H9 (cell line): ENCODE data around the gene VWC2. TPM values are rescaled to one million over a fixed set of nuclear protein-coding genes. Genes with fewer than 3 reads are reported as not detected.

Source experiments
- DNase-seq: peaks from one replicate; pipeline ENCODE4 v3.0.0-alpha.2; 2017
- H2AFZ ChIP-seq: one replicate; pipeline ENCODE4 v1.6.1; 2013; ENCODE audit warnings: mild to moderate bottlenecking, low read length, control low read depth, moderate library complexity
- H2AK5ac ChIP-seq: 2 replicates; pipeline ENCODE4 v1.6.1; 2013; ENCODE audit warnings: low read length, control low read depth, mixed read lengths; ENCODE audit not compliant: insufficient read length
- H2BK120ac ChIP-seq: one replicate; pipeline ENCODE4 v1.6.1; 2013; ENCODE audit warnings: low read depth, mild to moderate bottlenecking, low read length, control low read depth, inconsistent platforms; ENCODE audit not compliant: poor library complexity, severe bottlenecking
- H2BK12ac ChIP-seq: 2 replicates; pipeline ENCODE4 v1.6.1; 2013; ENCODE audit warnings: low read length, control low read depth, mixed read lengths, low read depth; ENCODE audit not compliant: insufficient read length
- H2BK15ac ChIP-seq: 2 replicates; pipeline ENCODE4 v1.6.1; 2013; ENCODE audit warnings: low read depth, low read length, control low read depth
- H2BK20ac ChIP-seq: one replicate; pipeline ENCODE4 v1.6.1; 2013; ENCODE audit warnings: low read depth, mild to moderate bottlenecking, low read length, control low read depth, inconsistent platforms; ENCODE audit not compliant: poor library complexity, severe bottlenecking
- H2BK5ac ChIP-seq: 2 replicates; pipeline ENCODE4 v1.6.1; 2013; ENCODE audit warnings: low read length, control low read depth, mixed read lengths; ENCODE audit not compliant: insufficient read length
- H3K14ac ChIP-seq: 2 replicates; pipeline ENCODE4 v1.6.1; 2013; ENCODE audit warnings: low read length, control low read depth; ENCODE audit not compliant: insufficient read depth
- H3K18ac ChIP-seq: 2 replicates; pipeline ENCODE4 v1.6.1; 2013; ENCODE audit warnings: low read depth, mild to moderate bottlenecking, mixed read lengths, low read length, control low read depth; ENCODE audit not compliant: insufficient read length
- H3K23ac ChIP-seq: 2 replicates; pipeline ENCODE4 v1.6.1; 2013; ENCODE audit warnings: low read length, control low read depth, mixed read lengths, low read depth; ENCODE audit not compliant: insufficient read length
- H3K23me2 ChIP-seq: 2 replicates; pipeline ENCODE4 v1.6.1; 2013; ENCODE audit warnings: low read depth, mild to moderate bottlenecking, mixed read lengths, low read length, control low read depth; ENCODE audit not compliant: insufficient read length, poor library complexity, severe bottlenecking
- H3K27ac ChIP-seq: 2 replicates; pipeline ENCODE4 v1.5.1; 2013; ENCODE audit warnings: low read length, control low read depth, mixed read lengths, low read depth; ENCODE audit not compliant: insufficient read length
- H3K27me3 ChIP-seq: 2 replicates; pipeline ENCODE4 v1.6.1; 2013; ENCODE audit warnings: low read length, control low read depth, inconsistent platforms; ENCODE audit not compliant: insufficient read depth
- H3K4ac ChIP-seq: 2 replicates; pipeline ENCODE4 v1.6.1; 2013; ENCODE audit warnings: low read depth, mild to moderate bottlenecking, control low read depth, inconsistent platforms, low read length, moderate library complexity
- H3K4me1 ChIP-seq: 2 replicates; pipeline ENCODE4 v1.6.1; 2013; ENCODE audit warnings: low read length, control low read depth, inconsistent platforms; ENCODE audit not compliant: insufficient read depth
- H3K4me2 ChIP-seq: 2 replicates; pipeline ENCODE4 v1.6.1; 2013; ENCODE audit warnings: low read length, control low read depth, mixed read lengths; ENCODE audit not compliant: insufficient read length, insufficient read depth
- H3K56ac ChIP-seq: 2 replicates; pipeline ENCODE4 v1.6.1; 2013; ENCODE audit warnings: low read depth, mild to moderate bottlenecking, mixed read lengths, low read length, control low read depth; ENCODE audit not compliant: insufficient read length
- H3K79me1 ChIP-seq: 2 replicates; pipeline ENCODE4 v1.6.1; 2013; ENCODE audit warnings: low read depth, mild to moderate bottlenecking, moderate library complexity, low read length, control low read depth, inconsistent platforms; ENCODE audit not compliant: insufficient read depth, poor library complexity, severe bottlenecking
- H3K79me2 ChIP-seq: 2 replicates; pipeline ENCODE4 v1.6.1; 2013; ENCODE audit warnings: low read length, control low read depth, inconsistent platforms; ENCODE audit not compliant: insufficient read depth
- H3K9ac ChIP-seq: 2 replicates; pipeline ENCODE4 v1.6.1; 2013; ENCODE audit warnings: low read length, control low read depth, mixed read lengths; ENCODE audit not compliant: insufficient read length; ENCODE audit errors: extremely low read depth
- H3K9me3 ChIP-seq: one replicate; pipeline ENCODE4 v1.6.1; 2013; ENCODE audit warnings: low read depth, low read length, inconsistent platforms; ENCODE audit not compliant: control insufficient read depth
- H3T11ph ChIP-seq: one replicate; pipeline ENCODE4 v1.6.1; 2013; ENCODE audit warnings: mild to moderate bottlenecking, low read length, control low read depth, inconsistent platforms
- H4K20me1 ChIP-seq: one replicate; pipeline ENCODE4 v1.6.1; 2013; ENCODE audit not compliant: control insufficient read depth, insufficient read length, insufficient read depth
- H4K5ac ChIP-seq: 2 replicates; pipeline ENCODE4 v1.6.1; 2013; ENCODE audit warnings: low read depth, mild to moderate bottlenecking, mixed read lengths, low read length, control low read depth; ENCODE audit not compliant: insufficient read length
- H4K8ac ChIP-seq: replicated peaks from 2 replicates; pipeline ENCODE4 v1.6.1; 2013; ENCODE audit warnings: low read length, control low read depth, mixed read lengths, low read depth; ENCODE audit not compliant: insufficient read length
- H4K91ac ChIP-seq: 2 replicates; pipeline ENCODE4 v1.6.1; 2013; ENCODE audit warnings: low read depth, mild to moderate bottlenecking, moderate library complexity, mixed read lengths, low read length, control low read depth; ENCODE audit not compliant: insufficient read length
- H3K27ac Mint-ChIP-seq, 3 experiments: 2 replicates in 2 of 3; 3 replicates in 1 of 3; pipeline ENCODE4 v1.8.0; 2020 to 2021; ENCODE audit warnings: mixed read lengths in 3 of 3, mild to moderate bottlenecking in 1 of 3, moderate library complexity in 1 of 3
- H3K27me3 Mint-ChIP-seq: 2 replicates; pipeline ENCODE4 v1.8.0; 2021; ENCODE audit warnings: low read depth, mild to moderate bottlenecking, moderate library complexity, mixed read lengths
- H3K36me3 Mint-ChIP-seq, 3 experiments: 2 replicates in 2 of 3; 3 replicates in 1 of 3; pipeline ENCODE4 v1.8.0; 2020 to 2021; ENCODE audit warnings: low read depth in 3 of 3, mixed read lengths in 3 of 3; ENCODE audit not compliant: insufficient read depth in 1 of 3
- H3K4me1 Mint-ChIP-seq, 2 experiments: 2 replicates each; pipeline ENCODE4 v1.8.0; 2020; ENCODE audit warnings: mixed read lengths in 2 of 2
- H3K4me3 Mint-ChIP-seq, 2 experiments: 2 replicates in 1 of 2; 3 replicates in 1 of 2; pipeline ENCODE4 v1.8.0; 2020 to 2021; ENCODE audit warnings: mild to moderate bottlenecking in 2 of 2, mixed read lengths in 2 of 2, moderate library complexity in 1 of 2
- H3K9me3 Mint-ChIP-seq, 2 experiments: 2 replicates in 1 of 2; 3 replicates in 1 of 2; pipeline ENCODE4 v1.8.0; 2020; ENCODE audit warnings: mild to moderate bottlenecking in 2 of 2, mixed read lengths in 2 of 2, moderate library complexity in 1 of 2
- WGBS: extraction: QIAGEN DNeasy Blood & Tissue Kit; methylation state at CpG from one replicate; pipeline ENCODE4 v1.1.7; 2013; ENCODE audit warnings: missing lambda C conversion rate, low lambda C conversion rate, mixed read lengths; ENCODE audit not compliant: insufficient read length; ENCODE audit errors: extremely low coverage; 5-methylcytosine and 5-hydroxymethylcytosine counted together
- total RNA-seq: library from RNA; stranded (reverse); gene quantifications from 2 replicates; pipeline ENCODE4 v1.2.1, GENCODE V29; 2021
- TF ChIP-seq, protein P1 (sequence below): fragments of 200-600 bp; sonication (generic); conservative IDR thresholded peaks from 3 replicates; pipeline ENCODE4 v1.8.0; 2021; ENCODE audit warnings: antibody characterized with exemption, mild to moderate bottlenecking

The VWC2 gene
- total RNA-seq, 1 experiment from 2014 or later: 0.02 TPM

DNA sequence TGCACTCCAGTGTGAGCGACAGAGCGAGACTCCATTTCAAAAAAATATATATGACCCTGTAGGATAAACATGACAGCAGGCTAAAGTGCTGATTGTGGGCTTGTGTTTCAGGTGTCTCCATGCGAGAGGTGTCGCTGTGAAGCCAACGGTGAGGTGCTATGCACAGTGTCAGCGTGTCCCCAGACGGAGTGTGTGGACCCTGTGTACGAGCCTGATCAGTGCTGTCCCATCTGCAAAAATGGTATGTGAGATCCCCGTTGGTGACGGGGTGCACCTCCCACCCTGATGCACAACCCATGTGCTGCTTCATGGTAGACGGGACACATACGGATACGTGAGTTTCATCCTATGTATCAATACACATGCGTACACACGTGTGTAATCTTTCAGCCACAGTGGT, 29.2 kb downstream of the VWC2 start:
- no peaks in the 10 kb centered on the region for H3K27me3 ChIP-seq
- H2BK15ac ChIP-seq: no peak overlapping the region
- no CpG with 5 or more reads among the region's 15 CpGs for WGBS
- no peak overlapping the region; a peak in 1 of 7 replicates for H3K27ac Mint-ChIP-seq
- H3K14ac ChIP-seq: no peak overlapping the region
- H2BK20ac ChIP-seq: no peak overlapping the region
- H3K27ac ChIP-seq: no peak overlapping the region
- no peak overlapping the region for H2BK120ac ChIP-seq
- no peaks in the 10 kb centered on the region for H3K23me2 ChIP-seq
- no peaks in the 10 kb centered on the region for H3K27me3 Mint-ChIP-seq
- no peaks in the 10 kb centered on the region; a peak in 2 of 7 replicates for H3K36me3 Mint-ChIP-seq
- no peaks in the 10 kb centered on the region for H3K4me1 ChIP-seq
- H3K4me3 Mint-ChIP-seq: no peak overlapping the region
- no peak overlapping the region for H3K4me2 ChIP-seq
- no peaks in the 10 kb centered on the region for H3K9me3 ChIP-seq
- H3K9me3 Mint-ChIP-seq: peaks cover 0 to 2% of the 10 kb centered on the region in 2 experiments; a peak in 1 of 5 replicates
- H2AFZ ChIP-seq: no peak overlapping the region
- TF ChIP-seq, protein P1, sequence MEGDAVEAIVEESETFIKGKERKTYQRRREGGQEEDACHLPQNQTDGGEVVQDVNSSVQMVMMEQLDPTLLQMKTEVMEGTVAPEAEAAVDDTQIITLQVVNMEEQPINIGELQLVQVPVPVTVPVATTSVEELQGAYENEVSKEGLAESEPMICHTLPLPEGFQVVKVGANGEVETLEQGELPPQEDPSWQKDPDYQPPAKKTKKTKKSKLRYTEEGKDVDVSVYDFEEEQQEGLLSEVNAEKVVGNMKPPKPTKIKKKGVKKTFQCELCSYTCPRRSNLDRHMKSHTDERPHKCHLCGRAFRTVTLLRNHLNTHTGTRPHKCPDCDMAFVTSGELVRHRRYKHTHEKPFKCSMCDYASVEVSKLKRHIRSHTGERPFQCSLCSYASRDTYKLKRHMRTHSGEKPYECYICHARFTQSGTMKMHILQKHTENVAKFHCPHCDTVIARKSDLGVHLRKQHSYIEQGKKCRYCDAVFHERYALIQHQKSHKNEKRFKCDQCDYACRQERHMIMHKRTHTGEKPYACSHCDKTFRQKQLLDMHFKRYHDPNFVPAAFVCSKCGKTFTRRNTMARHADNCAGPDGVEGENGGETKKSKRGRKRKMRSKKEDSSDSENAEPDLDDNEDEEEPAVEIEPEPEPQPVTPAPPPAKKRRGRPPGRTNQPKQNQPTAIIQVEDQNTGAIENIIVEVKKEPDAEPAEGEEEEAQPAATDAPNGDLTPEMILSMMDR: no peak
- no peak overlapping the region for H4K8ac ChIP-seq
- no peak overlapping the region for H2BK12ac ChIP-seq
- no peak overlapping the region for H2AK5ac ChIP-seq
- no peak overlapping the region for H2BK5ac ChIP-seq
- no peak overlapping the region for H3K4ac ChIP-seq
- H3K79me2 ChIP-seq: no peaks in the 10 kb centered on the region
- H3K79me1 ChIP-seq: no peaks in the 10 kb centered on the region
- no peak overlapping the region for H4K5ac ChIP-seq
- H3K4me1 Mint-ChIP-seq: no peaks in the 10 kb centered on the region
- no peak overlapping the region for H4K91ac ChIP-seq
- no peak overlapping the region for H3T11ph ChIP-seq
- H3K23ac ChIP-seq: no peak overlapping the region
- H3K56ac ChIP-seq: no peak overlapping the region
- H3K9ac ChIP-seq: no peak overlapping the region
- no peak overlapping the region for H3K18ac ChIP-seq
- no peaks in the 10 kb centered on the region for H4K20me1 ChIP-seq
- DNase-seq: no peak
